Stimulated activated CD4-positive, alpha-beta T cell treated with anti-CD3 and anti-CD28 coated beads, Interleukin-15, amount 100 ng/mL, for 24 hours (primary cell): Measurements from ENCODE around the gene UCK2.

Experiments used
- DNase-seq: peaks from one replicate; pipeline ENCODE4 v3.0.0-alpha.2; 2020

The UCK2 gene

GRCh38 chr1:165834881-165835280 lies 7.5 kb downstream of the UCK2 start:
- no peak for DNase-seq

DNA sequence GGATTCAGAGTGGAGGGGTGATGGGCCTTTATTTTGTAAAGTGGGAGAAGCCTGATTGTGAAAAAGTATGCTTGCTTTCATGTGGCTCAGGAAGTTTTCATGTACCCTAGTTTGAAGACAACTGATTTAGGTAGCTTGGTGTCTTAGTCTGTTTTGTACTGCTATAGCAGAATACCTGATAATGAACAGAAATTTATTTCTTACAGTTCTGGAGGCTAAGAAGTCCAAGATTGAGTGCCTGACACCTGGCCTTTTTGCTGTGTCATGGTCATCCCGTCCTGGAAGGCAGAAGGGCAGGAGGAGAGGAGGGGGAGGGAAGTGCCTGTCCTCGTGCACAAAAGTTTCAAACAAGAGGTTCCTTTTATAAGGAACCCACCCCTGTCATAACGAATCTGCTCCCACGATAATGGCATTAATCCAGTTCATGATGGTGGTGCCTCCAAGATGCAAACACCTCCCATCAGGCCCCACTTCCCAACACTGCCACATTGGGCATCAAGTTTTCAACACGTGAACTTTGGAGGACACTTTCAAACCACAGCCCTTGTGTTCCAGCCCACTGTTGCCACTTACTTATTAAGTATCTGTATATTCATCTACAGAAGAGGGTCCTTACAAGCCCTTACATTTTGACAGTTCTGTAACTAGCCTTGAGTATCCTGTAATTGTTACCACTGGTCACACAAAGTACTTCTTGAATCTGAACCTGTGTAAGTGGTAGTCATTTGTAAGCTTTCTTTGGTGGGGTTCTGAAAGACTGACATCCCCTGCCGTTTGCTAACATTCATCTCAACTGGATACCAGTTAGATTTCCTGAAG lies 9.5 kb downstream of the UCK2 start:
- DNase-seq, result no peak

GRCh38 chr1:165837838-165838364 lies 10.5 kb downstream of the UCK2 start:
- no peak for DNase-seq

GRCh38 chr1:165840423-165840822 lies 13.0 kb downstream of the UCK2 start:
- DNase-seq, result no peak

DNA sequence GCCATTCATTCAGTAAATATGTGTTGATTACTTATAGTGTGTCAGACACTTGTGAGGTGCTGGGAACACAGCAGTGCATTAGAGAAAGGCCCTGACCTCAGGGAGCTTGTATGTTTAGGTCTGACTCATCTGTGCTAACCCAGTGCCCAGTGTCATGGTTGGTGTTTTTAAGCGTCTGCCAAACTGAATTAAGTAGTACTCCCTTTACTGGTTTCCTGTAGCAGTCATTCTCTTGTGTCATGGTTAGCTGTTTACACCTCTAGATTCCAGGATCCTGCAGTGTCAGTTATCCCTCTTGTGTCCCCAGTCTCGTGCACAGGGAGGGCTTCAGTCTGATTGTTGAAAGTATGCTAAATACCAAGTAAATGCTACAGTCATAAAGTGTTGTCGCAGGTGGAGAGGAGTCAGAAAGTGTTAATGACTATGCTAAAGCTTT lies 14.2 kb downstream of the UCK2 start:
- no peak for DNase-seq

- no peak for DNase-seq
Measured at GRCh38 chr1:165842023-165842670, 14.7 kb downstream of the UCK2 start.

DNA sequence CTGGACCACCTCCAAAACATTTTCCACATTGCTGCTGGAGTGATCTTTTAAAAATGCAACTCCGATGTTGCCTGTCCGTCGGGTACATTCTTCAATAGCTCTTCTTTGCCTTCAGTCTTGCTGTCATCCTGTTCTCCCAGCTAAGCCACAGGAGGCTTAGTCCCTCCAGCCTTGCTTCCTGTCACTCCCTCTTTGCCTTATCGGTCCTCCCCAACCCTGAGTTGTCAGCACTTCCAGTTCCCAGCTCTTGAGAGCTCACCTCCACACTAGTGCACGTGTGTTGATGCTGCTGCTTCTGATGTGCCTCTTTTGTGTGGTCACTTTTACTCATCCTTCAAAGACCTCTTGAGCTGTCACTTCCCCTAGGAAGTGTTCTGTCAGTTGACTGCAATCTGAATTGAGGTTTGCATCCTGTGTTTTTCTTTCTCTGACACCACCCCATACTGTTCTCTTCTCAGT lies 15.3 kb downstream of the UCK2 start:
- peak; percentile 27 for DNase-seq

- no peak for DNase-seq
Measured at GRCh38 chr1:165843304-165843703, 15.9 kb downstream of the UCK2 start.

GRCh38 chr1:165844114-165844798 lies 16.8 kb downstream of the UCK2 start:
- no peak for DNase-seq

DNA sequence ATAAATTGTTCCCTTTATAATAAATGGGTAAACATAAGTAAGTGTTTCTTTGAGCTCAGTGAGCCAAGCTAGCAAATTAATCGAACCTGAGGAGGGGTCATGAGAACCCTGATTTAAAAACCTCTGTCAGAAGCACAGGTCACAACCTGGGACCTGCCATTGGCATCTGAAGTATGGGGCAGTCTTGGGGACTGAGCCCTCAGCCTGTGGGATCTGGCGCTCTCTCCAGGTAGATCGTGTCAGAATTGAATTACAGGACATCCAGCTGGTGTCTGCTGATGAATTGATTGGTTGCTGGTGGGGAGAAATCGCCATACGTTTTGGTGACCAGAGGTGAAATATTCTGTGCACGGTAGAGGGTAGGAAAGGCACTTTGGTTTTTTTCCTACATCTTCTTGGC lies 17.5 kb downstream of the UCK2 start:
- no peak for DNase-seq

GRCh38 chr1:165845569-165845968 lies 18.2 kb downstream of the UCK2 start:
- no peak for DNase-seq

- DNase-seq, result no peak
Measured at GRCh38 chr1:165845992-165846748, 18.8 kb downstream of the UCK2 start.

GRCh38 chr1:165847486-165847885 lies 20.1 kb downstream of the UCK2 start:
- no peak for DNase-seq

DNA sequence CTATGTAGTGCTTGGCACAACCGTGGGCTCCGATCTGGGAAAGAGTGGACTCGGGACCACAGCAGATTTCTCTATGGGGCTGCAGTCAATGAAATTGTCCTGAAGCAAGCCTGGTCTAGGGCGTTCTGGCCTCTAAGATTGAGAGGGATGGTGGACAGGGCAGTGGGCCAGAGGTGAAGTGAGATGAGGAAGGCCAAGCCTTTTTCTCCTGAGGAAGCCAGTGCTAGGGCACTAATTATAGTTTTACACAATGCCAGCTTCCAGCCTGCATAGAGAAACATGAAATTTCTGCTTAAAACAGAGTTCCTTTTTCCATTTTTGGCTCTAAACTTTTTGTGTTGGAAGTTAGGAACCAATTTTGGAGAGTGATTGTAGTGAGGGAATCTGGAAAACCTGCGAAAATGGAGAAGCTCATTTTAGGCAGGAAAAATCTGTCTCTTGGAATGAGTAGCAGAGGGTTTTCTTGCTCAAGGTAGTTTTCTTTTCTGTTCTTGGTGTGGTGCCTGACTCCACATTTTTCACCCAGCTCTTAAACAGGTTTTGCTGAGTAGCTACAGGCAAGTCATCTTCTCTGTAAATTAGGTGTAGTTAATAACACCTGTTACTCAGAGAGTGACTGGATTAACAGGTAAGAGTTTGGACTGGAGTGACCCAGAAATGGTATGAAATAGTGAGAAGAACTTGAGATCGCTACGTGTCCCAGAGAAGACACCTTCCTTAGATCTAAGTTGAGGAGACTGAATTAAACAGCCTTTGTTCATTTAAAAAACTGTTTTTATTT lies 22.1 kb downstream of the UCK2 start:
- DNase-seq, result no peak

DNA sequence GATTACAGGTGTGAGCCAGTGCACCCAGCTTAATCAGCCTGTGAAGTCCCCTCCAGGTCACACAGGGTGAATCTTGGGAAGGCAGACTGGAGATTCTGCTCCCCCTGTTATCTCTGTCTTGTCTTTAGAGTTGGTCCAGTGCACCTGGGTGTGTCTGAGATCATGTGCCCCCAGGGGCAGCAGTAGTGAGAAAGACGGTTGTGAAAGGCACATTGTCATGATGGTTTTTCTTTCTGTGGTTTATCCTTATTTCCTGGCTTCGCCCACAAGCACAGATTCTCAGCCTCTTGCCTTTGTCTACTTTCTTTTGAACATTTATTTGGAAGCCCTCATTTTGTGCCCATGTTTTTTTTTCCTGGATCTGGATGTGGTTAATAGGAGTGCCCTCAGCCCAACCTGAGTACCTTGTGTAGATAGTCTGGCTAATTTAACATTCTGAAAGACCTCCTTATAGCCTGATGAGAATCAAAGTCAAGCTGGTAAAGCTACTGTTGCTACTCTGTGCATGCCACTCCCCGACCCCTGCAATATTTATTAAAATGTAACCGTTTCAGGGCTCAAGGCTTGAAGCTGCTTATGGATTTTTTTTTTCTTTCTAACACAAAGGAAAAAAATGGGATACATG lies 23.7 kb downstream of the UCK2 start:
- no peak for DNase-seq

DNA sequence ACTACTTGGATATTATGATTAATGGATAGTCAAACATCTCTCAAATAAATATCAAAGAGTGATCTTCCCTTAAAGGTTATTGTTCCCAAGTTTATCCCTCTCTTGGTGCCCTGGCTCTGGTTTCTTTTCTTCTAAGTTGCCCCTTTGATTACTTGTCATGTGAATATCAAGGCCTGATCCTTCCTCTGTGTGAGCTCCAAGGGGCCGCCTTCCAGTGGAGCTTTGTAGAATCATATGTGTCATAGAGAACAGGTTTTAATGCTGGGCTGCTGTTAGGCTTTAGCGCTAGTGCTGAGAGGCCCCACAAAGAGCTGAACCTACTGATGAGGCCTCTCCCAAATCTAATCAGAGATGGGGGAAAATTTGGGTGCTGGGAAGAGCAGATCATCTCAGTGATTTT lies 25.5 kb downstream of the UCK2 start:
- DNase-seq, result no peak

DNA sequence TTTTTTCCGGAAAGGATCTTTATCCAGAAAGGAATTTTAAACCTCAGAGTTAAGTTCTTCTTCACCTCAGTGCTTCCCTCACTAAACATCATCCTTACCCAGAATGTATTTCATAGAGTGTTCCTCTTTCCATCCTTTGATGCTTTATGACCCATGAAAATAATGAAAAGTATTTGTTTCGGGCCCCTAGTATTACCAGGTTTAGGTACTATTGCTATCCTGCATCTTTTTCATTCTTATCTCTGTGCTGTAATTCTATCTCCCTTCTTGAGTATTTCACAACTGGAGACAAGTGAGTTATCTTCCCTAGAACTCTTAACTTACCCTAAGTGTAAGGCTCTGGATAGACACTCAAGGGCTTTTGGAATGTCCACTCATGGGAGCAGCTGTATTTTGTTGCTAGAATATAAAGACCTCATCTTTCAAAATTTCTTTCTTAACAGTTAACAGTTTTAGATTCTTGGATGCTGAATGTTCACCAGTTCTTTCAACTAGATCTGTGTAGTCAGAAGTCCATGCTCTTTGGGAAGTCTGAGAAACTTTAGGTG lies 26.2 kb downstream of the UCK2 start:
- no peak for DNase-seq

DNA sequence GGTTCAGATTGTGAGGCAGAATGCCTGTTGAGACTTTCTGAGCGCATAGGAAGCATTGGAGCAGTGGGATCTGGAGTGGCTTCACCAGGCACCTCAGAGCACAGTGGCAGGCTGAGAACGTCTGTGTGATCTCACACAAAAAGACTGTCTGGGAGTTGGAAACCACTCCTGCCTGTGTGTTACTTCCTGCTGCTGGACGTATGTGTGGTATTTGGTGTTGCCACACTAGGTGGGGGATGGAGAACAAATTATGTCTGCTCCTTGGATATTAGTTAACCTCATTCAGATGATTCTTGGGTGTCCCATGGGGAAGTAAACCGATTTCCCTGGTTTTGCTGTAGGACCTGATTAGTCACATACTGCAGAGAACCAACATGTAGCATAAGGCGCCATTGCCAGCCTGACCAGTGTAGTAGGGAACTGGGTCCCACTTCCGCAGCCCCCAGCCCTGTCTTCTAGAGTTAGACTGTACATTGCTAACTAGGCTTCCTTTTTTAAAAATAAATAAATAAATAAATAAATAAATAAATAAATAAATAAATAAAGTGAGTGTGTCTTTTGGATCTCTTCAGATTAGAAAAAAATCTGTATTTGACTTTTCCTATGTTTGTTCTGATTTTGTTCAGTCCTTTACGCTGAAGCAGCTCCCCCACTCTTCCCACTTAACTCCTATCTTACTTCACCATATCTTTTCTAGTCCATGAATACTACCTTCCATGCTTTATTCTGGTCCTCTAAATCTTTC lies 26.9 kb downstream of the UCK2 start:
- DNase-seq, result no peak

- no peak for DNase-seq
Measured at GRCh38 chr1:165855010-165855838, 27.8 kb downstream of the UCK2 start.
